CD4-positive, alpha-beta T cell treated with Interleukin-15 for 1 hour (primary cell): ENCODE results near the gene HOOK1.
"Not testable (repeated sequence)": the region's sequence is repeated elsewhere in the genome, so short reads cannot be mapped to it uniquely, and the experiment has no call there.

Experiments
- DNase-seq: peaks from one replicate; pipeline ENCODE4 v3.0.0-alpha.2; 2020

The HOOK1 gene

DNA sequence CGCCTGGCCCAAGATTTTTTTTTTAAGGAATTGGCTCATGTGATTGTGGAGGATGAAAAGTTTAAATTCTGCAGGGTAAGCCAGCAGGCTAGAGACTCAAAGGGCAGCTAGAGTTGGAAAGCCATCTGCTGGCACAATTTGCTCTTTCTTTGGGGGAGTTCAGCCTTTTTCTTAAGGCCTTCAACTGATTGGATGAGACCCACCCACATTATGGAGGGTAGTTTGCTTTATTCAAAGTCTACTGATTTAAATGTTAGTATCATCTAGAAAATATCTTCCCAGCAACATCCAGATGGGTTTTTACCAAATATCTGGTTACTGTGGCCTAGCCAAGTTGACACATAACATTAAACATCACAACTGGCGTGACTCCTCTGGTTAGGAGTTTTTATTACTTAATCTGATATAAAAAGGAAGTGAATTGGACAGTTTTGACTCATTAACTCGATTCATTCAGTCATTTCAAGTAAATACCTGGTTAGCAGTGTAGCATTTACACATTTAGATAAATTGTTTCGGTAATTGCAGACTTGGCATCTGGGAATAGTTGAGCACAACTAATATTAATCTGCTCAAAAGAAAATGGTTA, 12.4 kb downstream of the HOOK1 start:
- no peak for DNase-seq

DNA sequence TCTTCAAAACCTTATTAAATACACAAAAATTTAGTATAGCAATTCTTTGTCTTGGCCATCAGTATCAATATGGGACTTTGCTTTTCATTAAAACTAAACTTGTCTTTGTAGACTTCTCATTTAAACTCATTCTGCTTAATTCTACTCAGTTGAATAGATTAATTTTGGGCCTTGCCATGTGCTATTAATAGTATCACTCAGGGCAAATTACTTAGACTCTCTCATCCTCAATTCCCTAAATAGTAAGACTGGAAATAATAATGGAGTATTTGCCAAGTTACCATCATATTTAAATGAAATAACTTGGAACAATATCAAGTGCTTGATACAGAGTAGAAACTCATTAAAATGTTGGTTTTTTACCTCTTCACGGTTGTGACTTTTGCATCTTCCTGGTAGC, 13.4 kb downstream of the HOOK1 start:
- DNase-seq, result no peak

DNA sequence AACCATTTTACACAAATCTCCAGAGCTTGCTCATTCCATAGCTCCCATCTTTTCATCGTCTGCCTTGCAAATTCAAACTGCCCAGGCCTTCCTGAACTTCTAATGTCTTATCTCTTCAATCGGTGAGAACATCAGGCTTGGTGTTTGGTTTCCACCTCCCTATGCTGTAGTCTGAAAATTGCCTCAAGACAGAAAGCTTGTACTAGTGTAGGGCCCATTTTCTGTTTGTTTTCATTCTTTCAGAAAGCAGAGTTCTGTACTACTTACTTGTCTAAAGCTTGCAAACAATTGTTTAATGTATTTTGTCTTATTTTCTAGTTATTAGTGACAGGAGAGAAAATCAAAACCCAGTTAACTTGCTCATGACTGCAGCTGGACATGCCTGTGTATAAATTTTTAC, 16.8 kb downstream of the HOOK1 start:
- no peak for DNase-seq

DNA sequence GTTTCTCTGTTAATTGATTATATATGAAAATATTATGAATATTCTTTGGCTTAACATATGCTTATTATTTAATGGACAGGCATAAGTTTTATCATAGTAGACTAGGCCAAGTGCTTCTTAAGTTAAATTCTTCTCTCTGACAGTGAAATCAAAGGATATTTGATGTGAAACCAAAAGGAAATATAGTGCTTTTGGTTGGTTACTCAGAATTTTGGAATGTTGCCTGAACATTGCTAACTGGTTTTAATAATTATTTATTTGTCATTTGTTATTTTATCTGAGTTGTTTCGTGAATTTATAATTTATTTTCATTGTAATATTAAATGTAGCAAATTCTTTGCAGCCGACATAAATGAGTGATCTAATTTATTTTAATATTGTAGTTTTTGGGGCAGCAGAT, 18.3 kb downstream of the HOOK1 start:
- DNase-seq, result no peak

DNA sequence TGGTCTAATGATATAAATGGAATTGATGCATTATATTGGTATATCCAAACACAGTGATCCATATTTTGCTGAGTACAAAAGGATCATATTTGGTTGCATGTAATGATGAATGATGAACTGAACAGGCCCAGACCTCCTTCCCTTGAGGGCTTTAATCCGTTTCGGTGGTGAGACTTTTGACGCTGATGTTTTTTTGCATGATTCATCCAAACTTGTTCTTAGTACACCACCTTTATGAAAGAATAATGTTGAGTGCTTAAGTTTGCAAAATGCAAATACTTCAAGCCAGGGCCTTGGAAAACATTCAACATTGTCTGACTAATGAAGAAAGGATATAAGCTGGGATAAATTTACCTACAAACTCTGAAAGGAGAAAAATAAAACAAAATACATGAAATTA, 19.2 kb downstream of the HOOK1 start:
- DNase-seq, result no peak

DNA sequence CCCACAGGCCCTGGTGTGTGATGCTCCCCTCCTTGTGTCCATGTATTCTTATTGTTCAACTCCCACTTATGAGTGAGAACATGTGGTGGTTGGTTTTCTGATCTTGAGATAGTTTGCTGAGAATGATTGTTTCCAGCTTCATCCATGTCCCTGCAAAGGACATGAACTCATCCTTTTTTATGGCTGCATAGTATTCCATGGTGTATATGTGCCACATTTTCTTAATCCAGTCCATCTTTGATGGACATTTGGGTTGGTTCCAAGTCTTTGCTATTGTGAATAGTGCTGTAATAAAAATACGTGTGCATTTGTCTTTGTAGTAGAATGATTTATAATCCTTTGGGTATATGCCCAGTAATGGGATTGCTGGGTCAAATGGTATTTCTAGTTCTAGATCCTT, 23.1 kb downstream of the HOOK1 start:
- DNase-seq, result not testable (repeated sequence)

DNA sequence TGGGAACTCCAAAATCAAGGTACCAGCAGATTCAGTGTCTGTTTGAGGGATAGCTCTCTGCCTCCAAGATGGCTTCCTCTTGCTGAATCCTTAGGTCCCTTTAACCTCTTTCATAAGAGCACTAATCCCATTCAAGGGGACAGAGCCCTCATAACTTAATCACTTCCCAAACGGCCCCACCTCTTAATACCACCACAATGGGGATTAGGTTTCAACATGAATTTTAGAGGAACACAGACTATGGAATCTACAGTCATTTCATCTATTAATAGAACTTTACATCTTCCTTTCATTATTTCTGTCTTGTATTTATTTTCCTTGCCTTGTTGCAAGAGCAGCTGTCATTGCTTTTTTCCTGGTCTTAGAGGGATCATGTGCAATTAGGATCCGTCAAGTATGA, 30.3 kb downstream of the HOOK1 start:
- DNase-seq, result no peak

DNA sequence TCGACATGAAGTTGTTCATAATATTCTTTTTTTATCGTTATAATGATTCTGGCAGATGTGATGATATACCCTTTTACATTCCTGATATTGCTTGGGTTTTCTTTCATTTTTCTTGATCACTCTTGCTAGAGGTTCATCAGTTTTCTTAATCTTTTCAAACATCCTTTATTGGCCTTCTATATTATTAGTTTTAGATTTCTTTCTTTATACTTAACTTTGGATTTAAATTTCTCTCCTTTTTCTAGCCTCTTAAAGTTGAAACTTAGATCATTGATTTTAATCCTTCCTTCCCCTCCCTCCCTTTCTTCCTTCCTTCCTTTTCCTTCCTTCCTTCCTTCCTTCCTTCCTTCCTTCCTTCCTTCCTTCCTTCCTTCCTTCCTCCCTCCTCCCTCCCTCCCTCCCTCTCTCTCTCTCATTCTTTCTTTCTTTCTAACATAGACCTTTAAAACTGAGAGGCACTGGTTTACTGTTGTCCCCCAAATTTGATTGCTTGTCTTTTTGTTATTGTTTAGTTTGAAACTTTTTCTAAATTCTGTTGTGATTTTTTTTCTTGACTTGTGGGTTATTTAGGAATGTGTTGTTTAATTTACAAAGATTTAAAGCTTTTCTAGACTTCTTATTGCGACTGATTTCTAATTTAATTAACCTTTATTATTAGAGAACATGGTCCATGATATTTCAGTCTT, 31.6 kb downstream of the HOOK1 start:
- no peak for DNase-seq

DNA sequence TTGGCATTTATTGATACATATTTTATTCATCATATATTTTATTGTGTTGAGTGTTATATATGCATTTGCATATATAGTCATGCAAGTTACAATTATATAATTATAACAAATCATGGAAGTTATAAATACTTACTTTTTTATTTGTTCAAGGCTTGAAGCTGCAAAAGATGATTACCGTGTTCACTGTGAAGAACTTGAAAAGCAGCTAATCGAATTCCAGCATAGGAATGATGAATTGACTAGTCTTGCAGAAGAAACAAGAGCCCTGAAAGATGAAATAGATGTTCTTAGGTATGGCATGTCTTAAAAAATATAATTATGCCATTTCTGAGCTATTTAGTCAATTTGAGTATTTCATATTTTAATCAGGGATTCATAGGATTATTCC, 32.1 kb downstream of the HOOK1 start:
- no peak for DNase-seq

DNA sequence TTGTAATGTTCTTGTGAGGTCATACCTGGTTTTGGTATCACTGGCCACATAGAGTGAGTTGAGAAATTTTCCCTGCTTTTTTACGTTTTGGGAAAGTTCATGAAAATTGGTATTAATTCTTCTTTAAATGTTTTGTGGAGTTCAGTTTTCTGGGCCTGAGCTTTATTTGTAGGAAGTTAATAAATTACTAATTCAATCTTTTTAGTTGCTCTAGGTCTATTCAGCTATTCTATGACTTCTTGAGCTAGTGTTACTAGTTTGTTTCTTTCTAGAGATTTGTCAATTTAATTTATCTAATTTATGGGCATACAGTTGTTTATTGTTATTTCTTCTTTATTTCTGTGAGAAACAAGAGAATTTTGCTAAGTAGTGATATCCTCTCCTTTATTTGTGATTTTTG, 37.4 kb downstream of the HOOK1 start:
- DNase-seq, result no peak

DNA sequence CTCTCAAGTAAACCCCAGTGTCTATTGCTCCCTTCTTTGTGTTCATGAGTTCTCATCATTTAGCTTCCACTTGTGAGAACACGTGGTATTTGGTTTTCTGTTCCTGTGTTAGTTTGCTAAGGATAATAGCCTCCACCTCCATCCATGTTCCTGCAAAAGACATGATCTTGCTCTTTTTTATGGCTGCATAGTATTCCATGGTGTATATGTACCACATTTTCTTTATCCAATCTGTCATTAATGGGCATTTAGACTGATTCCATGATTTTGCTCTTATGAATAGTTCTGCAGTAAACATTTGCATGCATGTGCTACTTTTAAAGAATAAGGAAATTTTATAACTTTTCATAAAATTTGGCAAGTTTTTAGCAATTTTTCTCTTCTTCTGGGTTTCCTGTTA, 40.5 kb downstream of the HOOK1 start:
- DNase-seq, result not testable (repeated sequence)

DNA sequence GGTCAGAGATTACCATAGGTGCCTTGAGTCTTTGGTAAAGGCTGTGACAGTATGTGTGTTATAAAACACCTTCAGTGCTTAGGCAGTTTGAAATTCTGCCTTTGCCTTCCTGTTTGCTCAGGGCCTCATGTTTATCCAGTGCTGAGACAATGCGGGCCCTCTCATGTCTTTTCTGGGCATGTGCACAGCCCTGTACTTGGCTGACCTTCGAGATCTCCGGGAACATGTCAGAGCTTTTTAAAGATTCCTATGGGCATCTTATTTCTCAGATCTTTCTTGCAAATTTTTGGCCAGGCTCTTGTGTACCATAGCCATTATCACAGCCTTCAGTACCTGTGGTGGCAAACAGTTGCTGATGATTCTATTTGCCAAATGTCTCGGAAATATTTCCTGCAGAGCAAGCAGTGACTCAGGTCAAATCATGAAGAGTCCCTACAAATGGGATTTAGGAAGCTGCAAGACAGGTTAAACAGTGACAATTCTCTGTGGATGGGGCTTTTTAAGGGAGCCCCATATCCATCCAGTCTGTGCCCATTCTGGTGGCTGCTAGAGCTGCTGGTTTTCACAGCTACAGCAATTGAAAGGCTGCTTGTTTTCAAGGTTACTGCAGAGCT, 42.1 kb downstream of the HOOK1 start:
- no peak for DNase-seq

DNA sequence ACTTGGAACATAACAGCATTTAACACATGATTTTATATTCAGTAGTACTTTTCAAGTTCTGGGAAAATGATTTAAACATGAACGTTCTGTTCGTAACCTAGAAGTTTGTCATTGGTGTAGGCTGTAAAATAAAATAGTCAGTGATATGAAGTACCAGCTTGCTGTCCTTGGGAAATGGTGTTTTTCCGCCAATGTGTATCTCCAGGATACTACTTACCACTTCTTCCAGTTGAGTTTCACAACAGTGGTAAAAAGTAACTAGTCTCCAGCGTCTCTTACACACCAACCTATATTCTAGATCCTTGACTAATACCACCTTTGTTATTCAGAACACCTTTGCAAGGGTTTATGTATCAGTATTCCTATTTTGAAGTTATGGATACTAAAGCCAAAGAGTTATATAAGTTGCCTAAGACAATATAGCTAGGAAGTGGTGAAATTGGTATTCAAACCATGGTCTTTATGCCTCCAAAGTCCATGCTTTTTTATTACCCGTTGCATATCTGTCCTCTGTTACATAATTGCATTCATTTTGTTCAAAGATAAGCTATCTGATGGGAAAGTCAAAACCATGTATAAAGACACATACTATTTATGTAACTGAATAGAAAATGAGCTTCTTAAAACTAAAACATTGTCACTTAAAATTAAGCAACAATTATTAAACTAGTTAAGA, 43.1 kb downstream of the HOOK1 start:
- no peak for DNase-seq

DNA sequence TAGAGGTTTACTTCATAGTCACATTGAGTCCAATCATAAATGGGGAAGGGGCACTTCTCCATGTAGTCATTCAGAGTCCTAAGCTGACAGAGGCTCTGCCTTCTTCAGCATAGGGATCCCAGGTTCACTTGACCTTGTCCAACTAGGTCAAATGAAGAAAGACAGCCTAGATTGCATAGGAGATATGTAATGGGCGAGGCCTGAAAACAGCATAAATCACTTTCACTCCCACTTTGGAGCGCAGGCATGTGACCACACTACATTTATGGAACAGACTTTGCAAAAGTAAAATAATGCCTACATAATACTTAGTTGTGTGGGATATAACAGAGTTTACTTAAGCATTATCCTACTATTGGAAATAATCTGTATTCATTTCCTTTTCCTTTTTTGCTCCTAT, 51.7 kb downstream of the HOOK1 start:
- DNase-seq, result no peak

DNA sequence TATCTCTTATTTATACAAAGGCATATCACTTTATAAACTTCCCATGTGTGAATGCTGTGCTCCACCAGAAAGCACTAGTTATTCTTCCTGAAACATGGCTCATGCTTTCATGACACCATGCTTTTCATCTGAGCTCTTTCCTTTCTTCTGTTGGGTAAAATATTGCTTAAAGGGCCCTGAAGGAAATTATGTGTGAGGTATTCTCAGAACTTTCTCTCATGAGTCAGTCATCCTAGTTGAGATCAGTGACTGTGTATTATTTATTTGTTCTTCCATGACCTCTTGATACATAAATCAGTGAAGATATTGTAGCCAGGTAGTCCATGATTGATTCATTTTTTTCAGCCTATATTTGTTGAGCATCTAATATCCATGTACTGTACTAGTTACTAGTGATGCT, 57.0 kb downstream of the HOOK1 start:
- no peak for DNase-seq

DNA sequence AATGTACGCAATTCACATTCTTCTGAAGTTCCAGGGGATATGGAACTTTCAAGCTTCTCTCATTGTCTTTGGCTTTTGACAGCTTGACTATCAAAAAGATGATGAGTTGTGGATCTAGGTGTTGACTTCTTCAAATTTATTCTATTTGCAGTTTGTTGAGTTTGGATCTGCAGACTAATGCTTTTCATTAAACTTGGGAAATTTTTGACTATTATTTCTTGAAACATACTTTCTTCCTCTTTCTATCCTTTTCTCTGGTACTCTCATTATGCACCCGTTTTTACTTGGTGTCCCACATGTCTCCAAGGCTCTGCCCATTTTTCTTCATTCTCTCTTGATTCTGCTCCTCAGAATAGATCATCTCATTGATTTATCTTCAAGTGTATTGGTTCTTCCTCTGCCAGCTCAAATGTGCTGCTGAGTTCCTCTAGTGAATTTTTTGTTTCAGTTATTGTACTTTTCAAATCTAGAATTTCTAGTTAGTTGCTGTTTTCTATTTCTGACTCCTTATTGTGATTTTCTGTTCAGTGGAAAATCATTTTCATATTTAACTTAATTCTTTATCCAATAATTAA, 62.4 kb downstream of the HOOK1 start:
- DNase-seq, result no peak

DNA sequence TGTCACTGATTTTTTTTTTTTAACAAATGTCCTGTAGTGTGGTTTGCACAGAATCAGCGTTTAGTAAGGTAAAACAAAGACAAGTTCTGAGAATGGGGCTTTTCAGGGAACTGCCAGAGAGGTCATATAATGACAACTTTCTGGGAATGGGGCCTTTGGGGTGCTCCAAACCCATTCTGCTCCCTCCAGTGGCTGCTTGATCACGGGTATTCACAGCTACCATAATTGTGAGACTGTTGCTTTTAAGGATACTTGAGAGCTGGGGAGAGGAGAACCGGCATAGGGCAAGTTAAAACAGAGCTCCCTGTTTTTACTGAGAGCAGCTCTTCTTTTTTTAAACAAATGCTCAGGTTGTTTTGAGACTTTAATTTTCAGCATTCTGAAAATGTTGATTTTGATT, 63.6 kb downstream of the HOOK1 start:
- no peak for DNase-seq

DNA sequence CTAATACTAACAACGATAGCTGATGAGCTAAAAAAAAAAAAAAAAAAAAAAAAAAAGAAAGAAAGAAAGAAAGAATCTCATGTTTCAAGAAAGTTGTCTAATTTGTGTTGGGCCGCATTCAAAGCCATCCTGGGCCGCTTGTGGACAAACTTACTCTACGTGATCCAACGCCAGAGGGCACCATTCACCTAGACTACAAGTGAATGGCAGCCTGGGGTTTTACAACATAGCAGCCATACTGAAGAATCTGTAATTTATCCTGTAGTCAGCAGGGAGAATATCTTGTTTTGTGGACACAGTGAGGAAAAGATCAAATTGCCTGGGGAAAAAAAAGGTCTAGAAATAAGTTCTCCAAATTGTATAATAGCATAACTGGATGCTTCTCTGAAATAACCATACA, 64.8 kb downstream of the HOOK1 start:
- DNase-seq, result no peak

DNA sequence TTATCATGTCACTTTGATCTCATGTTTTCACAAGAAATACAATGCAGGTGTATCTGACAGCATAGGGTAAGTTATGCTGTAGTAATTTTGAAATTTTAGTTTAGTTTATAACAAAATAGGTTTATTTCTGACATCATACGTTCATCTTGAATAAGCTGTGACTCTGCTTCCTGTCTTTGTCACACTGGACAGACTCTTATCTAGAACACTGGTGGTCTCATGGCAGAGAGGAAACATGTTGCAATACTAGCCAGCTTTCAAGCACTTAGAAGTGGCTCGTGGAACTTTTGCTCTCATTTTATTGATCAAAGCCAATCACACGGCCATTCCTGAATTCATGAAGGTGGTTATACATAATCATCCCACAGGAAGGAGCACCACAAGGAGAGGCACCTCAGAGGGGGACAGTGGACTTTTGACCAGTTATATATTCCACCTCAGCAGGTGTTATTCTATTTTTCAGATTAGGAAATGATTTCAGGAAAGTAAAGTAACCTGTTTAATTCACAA, 65.3 kb downstream of the HOOK1 start:
- no peak for DNase-seq

DNA sequence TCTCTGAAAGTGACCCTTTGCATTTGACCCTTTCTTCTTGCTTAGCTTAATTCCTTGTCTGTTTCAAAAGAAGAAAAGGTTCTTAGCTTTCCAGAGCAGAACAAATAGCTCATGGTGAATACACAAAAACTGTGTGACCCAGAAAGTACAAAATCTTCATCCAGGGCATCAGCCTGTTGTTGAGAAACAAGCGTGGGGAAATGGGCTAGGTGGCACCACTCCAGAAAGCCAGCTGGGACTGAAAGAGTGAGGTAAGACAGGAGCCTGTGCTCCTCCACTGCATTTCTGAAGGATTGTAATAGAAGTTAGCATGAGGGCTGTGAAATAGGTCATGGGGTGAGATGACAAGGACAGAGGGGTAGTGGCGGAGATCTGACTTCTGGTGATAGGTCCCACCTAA, 66.0 kb downstream of the HOOK1 start:
- no peak for DNase-seq

DNA sequence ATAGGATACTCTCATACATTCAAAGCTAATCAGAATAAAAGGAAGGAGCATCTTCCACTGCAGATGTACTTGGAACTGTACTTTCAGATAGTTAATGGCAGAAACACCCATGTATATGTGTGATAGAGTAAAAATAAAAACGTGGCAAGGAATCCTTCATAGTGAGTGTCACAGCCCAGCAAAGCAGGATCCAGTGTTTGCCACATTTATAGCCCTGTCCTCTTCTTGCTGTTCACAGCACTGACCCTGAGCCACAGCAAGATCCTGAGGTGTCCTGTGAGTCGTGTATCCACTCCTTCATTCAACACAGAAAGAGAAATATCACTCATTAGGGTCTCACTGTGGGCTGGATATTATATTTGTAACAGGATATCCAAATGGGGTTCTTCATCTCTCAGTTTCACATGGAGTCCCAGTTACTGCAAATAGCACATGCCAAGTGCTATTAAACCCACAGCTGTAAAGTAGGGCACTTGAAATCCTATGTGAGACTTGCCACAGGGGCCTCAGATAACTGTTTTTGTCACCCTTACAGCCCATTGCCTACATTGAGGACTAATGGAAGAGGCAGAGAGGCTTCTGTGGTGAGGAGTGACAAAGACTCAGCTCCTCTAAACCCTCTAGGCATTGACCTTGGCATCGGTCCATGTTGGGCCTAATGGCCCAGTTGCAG, 70.5 kb downstream of the HOOK1 start:
- DNase-seq, result no peak

DNA sequence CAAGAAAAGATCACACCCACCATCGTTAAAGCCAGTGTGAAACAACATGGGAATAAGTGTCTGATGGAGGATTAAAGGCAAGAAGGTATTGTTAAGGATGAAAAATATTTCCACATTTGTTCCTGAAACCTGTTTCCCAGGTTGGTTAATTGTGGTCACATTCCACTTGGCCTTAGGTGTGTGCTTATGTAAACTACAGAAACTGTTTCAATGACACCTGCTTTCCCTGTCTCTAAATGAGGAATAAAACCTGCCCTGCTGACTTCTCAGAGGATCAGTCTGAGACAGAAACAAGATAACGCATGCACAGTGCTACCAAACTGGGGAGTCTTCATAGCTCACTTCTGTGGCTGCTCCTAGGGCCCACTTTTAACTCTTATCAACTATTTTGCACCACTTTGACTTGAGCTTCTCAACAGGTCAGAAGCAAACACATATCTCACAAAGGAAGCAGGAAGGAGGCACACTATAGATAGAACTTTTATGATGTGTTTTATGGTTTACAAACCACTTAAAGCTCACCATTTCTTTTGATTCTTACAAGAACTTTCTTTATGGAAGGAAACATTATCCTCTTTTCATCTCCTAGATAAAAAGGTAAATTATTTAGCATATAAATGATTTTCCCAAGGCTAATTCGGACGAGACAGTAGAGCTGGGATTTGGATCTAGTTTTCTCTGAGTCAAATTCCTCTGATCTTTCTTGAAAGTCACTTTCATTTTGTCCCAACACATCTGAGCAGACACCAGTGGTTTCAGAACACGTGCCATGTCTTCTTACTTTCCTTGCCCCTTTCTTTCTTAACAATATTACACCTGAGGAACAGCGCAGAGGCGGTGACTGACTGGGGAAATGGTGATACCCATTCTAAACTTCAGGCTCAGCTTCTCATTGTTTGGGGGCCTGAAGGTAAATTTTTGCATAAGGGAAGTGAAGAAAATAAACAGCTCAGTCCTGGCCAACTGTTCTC, 78.4 kb downstream of the HOOK1 start:
- no peak for DNase-seq
